Rectal smooth muscle tissue (tissue), 1 donor: Measurements from ENCODE around the gene KRTAP9-9.

Experiments used
- H3K27ac ChIP-seq: one replicate; pipeline ENCODE4 v1.7.0; 2013; ENCODE audit warnings: low read depth, low read length, inconsistent platforms
- H3K27me3 ChIP-seq: one replicate; pipeline ENCODE4 v1.7.0; 2013; ENCODE audit warnings: low read length; ENCODE audit not compliant: control insufficient read depth, insufficient read depth
- H3K36me3 ChIP-seq: one replicate; pipeline ENCODE4 v1.7.0; 2013; ENCODE audit warnings: low read length; ENCODE audit not compliant: control insufficient read depth, insufficient read depth
- H3K4me1 ChIP-seq: one replicate; pipeline ENCODE4 v1.7.0; 2013; ENCODE audit warnings: low read length; ENCODE audit not compliant: control insufficient read depth, insufficient read depth
- H3K4me3 ChIP-seq: one replicate; pipeline ENCODE4 v1.7.0; 2013; ENCODE audit warnings: low read length
- H3K9ac ChIP-seq: one replicate; pipeline ENCODE4 v1.7.0; 2013; ENCODE audit warnings: low read length

Gene KRTAP9-9

DNA sequence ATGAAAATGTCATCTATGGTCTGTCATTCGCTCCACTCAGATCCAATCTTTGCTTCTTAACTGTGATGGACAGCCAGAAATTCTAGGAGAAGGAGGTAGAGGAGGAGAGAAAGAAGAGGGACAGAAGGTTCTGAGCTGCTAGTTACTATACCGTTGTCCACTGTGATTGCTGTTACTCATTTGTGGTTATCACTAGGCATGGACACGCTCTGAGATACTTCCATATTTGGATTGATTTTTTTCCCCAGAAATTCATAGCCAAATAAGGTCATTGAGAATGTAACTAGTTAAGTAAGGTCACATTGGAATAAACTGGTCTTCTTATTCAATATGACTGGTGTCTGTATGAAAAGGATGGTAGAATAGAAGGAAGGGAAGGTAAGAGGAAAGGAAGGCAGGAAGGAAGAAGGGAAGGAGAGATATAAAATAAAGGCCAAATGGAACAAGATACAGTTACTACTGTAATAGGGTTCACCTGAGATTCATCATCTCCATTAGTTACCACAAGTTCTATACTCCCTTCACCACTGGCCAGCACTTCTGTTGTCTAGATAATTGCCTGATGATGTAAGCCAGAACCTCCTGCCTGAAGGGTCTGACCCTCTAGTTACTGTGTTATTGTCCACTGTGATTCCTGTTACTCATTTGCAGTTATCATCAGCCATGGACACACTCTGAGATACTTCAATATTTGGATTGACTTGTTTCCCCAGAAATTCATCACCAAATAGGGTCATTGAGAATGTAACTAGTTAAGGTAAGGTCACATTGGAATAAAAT, 23.2 kb downstream of the KRTAP9-9 start:
- Histone ChIP-seq H3K27me3 (no peaks in the 10 kb centered on the region), H3K4me3 (no peak overlapping the region), H3K4me1 (no peaks in the 10 kb centered on the region), H3K27ac (no peak overlapping the region), H3K36me3 (no peaks in the 10 kb centered on the region), H3K9ac (no peak overlapping the region)

DNA sequence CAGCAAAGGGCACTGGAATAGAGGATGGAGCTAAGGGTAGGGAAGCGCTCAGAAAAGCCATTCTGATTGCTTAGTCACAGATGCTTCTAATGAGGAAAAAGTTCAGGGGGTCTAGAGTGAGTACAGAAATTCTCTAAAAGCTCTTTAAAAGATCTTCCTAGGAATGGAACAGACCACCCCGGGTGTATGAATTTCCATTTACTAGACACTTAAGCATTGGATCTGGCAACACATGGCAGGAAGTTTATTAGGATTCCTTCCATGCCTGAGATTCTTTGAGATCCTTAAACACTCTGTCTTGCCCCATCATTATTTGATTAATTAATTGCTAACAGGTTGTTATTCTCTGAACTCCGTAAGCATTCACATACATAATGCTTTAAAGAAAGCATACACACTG, 28.9 kb downstream of the KRTAP9-9 start:
- no peaks in the 10 kb centered on the region for H3K36me3 ChIP-seq
- no peaks in the 10 kb centered on the region for H3K4me1 ChIP-seq
- H3K9ac ChIP-seq: no peak overlapping the region
- no peak overlapping the region for H3K27ac ChIP-seq
- no peaks in the 10 kb centered on the region for H3K27me3 ChIP-seq
- no peak overlapping the region for H3K4me3 ChIP-seq

DNA sequence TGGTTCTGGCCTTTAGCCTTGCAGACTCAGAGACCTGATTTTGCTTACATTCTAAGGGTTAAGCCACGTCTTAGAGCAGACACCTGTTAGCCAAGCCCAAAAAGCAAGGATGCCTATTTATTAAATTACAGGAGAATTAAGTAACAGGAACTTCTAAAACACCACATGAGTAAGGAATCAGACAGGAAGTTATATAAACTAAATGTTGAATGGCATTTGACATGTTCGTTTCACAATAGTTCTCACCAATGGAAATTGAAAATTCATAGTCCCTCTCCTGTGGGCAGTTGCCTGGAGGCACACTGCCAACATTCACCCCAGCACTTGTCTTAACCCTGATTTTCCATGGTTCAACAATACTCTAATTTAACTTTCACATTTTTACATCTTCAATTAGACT, 29.4 kb downstream of the KRTAP9-9 start:
- Histone ChIP-seq H3K4me1 (no peaks in the 10 kb centered on the region), H3K36me3 (no peaks in the 10 kb centered on the region), H3K9ac (no peak overlapping the region), H3K27me3 (no peaks in the 10 kb centered on the region), H3K4me3 (no peak overlapping the region), H3K27ac (no peak overlapping the region)

DNA sequence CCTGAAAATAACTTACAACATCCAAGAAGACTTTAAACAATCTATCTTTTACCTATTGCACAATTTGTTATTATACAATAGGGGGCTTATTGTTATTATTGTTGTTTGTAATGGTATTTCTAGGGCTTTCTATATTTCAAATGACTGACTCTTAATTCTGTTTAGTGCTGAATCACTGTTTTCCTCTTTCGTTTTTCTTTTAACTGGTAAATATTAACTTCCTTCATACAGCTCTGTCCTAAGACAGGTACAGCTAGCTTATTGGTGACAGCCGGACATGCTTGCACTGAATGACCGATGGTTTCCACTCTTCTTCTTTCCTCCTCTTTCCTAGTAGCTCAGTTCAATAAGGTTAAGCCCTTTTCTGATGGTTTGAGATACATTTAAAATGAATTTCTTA, 31.9 kb downstream of the KRTAP9-9 start:
- Histone ChIP-seq H3K27me3 (no peaks in the 10 kb centered on the region), H3K36me3 (no peaks in the 10 kb centered on the region), H3K4me3 (no peak overlapping the region), H3K4me1 (no peaks in the 10 kb centered on the region), H3K9ac (no peak overlapping the region), H3K27ac (no peak overlapping the region)

DNA sequence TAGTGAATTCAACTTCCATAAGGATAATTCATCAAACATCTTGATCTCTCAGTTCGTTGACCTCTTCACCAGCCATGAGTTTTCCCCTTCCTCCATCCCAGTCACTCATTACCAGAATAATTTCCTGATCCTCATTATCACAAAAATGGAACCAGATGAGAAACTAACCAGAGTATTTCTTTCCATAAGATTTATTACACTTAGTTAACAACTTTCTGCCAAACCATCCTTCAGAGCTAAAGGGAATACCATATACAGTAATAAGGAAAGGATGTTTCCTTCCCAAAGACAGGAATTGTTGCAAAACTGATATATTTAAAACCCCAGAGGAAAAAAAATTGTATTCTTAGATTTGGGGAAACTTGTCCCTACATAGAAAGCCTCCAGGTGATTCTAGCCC, 38.8 kb downstream of the KRTAP9-9 start:
- Histone ChIP-seq H3K4me1 (no peaks in the 10 kb centered on the region), H3K9ac (no peak overlapping the region), H3K27me3 (no peaks in the 10 kb centered on the region), H3K4me3 (no peak overlapping the region), H3K36me3 (no peaks in the 10 kb centered on the region), H3K27ac (no peak overlapping the region)

DNA sequence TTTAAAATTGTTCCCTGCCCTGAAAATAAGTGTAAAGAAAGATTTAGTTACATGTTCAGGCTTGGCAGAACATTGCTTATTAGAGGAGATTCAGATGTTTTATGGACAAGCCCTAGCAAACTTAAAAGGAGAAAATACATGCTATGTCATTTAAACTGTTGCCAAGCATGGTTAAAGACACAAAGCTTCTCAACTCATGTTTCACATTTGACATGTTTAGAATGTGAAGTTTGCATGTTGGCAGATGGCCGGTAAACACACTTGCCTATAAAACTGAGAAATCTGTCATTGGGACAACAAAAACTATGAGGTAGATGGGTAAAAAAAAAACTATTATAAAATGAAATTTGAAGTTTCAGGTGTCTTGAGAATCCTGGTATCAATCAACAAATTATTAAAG, 41.7 kb downstream of the KRTAP9-9 start:
- Histone ChIP-seq H3K9ac (no peak overlapping the region), H3K4me3 (no peak overlapping the region), H3K36me3 (no peaks in the 10 kb centered on the region), H3K4me1 (no peaks in the 10 kb centered on the region), H3K27ac (no peak overlapping the region), H3K27me3 (no peaks in the 10 kb centered on the region)

DNA sequence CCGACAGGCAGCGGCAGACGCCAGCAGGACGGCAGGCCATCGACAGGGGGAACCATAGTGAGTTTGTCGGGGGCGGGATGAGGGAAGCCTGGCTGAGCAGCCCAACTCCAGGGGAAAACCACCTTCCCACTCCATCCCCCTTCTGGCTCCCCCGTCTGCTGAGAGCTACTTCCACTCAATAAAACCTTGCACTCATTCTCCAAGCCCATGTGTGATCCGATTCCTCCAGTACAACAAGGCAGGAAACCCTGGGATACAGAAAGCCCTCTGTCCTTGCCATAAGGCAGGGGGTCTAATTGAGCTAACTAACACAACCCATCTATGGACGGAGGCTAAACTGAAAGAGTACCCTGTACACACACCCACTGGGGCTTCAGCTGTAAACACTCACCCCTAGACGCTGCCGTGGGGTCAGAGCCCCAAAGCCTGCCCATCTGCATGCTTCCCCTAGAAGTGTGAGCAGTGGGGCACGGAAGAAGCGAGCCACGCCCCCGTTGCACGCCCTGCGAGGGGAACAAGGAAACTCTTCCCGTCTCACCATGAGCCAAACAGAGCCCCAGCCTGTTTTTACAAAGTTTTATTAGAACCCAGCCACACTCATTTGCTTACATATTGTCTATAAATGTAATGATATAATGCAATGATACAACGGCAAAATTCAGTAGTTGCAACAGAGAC, 43.4 kb downstream of the KRTAP9-9 start:
- Histone ChIP-seq H3K4me3 (no peak overlapping the region), H3K27ac (no peak overlapping the region), H3K36me3 (no peaks in the 10 kb centered on the region), H3K9ac (no peak overlapping the region), H3K27me3 (no peaks in the 10 kb centered on the region), H3K4me1 (no peaks in the 10 kb centered on the region)

DNA sequence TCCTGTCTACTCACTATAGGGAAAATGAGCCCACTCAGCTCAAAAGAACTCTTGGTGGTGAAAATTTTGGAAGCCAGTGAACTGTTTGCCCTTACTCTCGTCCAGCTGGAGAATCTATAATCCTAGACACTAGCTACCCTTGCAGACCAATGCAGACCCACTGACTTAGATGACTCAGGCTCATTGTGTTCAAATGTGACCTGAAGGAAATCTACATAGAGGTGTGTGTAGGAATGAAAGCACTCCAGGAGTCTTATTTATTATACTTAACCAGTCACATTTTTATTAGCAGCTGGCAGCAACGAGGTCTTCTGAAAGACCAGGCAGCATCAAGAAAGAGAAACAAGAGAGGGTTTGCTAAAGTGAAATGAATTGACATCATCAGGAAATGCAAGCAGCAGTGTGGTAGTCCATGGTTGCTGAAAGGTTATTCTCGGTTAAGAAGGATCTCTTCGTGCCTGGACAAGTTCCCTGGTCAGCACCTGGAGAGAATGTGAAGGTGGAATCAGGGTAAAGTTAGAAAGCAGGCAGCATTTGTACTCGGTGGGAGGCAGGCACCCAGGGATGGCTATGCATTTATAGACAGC, 46.1 kb downstream of the KRTAP9-9 start:
- H3K36me3 ChIP-seq: no peaks in the 10 kb centered on the region
- no peak overlapping the region for H3K27ac ChIP-seq
- no peak overlapping the region for H3K9ac ChIP-seq
- no peaks in the 10 kb centered on the region for H3K4me1 ChIP-seq
- H3K4me3 ChIP-seq: no peak overlapping the region
- H3K27me3 ChIP-seq: no peaks in the 10 kb centered on the region

DNA sequence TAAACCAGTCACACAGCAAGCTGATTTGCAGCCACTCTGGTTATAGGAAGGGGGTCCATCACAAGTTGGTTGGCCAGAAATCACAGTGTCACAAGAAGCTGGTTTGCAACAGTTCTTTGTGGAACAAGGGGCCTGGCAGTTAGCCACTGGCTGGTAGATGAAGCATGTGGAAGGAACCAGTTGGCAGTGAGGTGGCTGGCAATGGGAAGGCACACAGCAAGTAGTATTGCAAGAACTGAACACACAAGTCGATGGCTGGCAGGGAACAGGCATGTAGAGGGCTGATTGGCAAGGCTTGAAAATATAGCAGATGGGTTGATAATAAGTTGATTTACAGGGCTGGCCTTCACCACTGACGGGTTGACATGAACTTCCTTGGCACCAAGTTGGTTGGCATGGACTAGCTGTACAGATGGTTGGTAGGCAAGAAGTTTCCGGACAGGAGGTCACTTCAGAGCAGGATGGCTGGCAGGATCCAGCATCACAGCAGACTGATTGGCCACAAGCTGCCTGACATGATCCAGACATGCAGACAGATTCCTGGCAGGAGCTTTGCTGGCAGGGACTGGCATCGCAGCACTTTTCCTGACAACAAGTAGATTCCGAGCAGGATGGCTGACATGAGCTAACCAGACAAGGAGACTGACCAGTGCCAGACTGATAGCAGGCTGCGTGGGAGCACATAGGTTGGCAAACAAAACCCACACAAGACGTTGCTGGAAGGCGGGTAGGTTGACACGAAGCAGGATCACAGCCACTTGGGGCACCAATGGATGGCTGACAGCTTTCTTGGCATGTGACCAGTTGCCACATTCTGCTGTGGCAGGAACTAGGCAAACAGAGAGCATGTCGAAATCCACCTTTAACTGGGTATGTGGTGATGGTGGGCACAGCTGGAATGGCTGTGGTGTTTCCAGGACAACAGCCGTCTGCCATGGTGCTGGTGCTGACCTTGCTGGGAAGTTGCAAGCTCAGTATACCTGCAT, 47.0 kb downstream of the KRTAP9-9 start, which contains the start of gene KRTAP29-1:
Gene KRTAP29-1 (minus strand): TSS at position 936 of the 986 bp plus-strand sequence. CDS start 0 bp downstream, at position 936.
- H3K4me1 ChIP-seq: no peaks in the 10 kb centered on the region
- no peaks in the 10 kb centered on the region for H3K27me3 ChIP-seq
- H3K27ac ChIP-seq: no peak within 1 kb of the TSS
- H3K9ac ChIP-seq: no peak within 1 kb of the TSS
- H3K4me3 ChIP-seq: no peak within 1 kb of the TSS
- H3K36me3 ChIP-seq: no peaks in the 10 kb centered on the region

DNA sequence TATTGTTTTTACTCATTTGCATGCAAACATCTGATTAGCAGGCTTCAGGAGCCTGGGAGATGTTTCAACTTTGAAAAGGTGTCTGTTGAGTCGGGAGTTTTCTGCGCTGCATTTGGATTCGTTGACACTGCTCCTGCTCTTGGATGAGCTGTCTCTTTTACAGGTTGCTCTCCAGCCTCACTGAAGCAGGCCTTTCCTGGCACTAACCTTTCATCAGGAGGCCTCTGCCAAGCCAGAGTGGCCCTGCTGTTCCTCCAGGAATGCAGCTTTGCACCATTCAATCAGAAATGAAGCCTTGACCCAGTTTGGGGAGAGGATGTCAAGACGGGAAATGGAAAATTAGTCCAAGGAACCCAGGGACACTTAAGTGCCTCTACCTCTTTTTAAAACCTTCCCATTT, 47.8 kb downstream of the KRTAP9-9 start:
- Histone ChIP-seq H3K27ac (no peak overlapping the region), H3K27me3 (no peaks in the 10 kb centered on the region), H3K9ac (no peak overlapping the region), H3K4me3 (no peak overlapping the region), H3K4me1 (no peaks in the 10 kb centered on the region), H3K36me3 (no peaks in the 10 kb centered on the region)

DNA sequence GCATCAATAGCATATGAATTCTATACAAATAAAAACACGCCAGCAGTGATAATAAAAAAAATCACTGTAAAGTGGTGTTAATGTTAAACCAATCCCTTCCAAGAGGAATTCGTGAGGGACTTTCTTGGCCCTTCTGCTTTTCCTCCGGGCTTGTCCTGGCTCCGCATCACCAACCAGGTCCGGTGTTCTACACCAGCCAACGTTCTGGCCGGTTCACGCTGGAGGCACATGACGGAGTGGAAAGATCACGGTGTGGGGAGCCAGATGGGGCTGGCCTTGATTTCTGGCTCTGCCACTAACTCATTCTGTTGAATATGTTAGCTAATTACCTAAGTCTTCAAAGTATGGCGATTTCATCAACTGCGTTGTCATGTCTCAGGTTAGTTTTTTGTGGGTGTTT, 48.9 kb downstream of the KRTAP9-9 start:
- Histone ChIP-seq H3K27me3 (no peaks in the 10 kb centered on the region), H3K9ac (no peak overlapping the region), H3K36me3 (no peaks in the 10 kb centered on the region), H3K4me1 (no peaks in the 10 kb centered on the region), H3K27ac (no peak overlapping the region), H3K4me3 (no peak overlapping the region)
